Testis (tissue), 2 donors: ENCODE data around the gene FRG2.

Experiments
- CTCF ChIP-seq, 3 experiments: fragments of 450-650 bp in 2 of 3; fragments of 200-600 bp in 1 of 3; sonication (generic) in 1 of 3; IDR thresholded peaks; one replicate each; pipeline ENCODE4 v1.5.1; 2016 to 2019; ENCODE audit warnings: antibody characterized with exemption in 3 of 3, mild to moderate bottlenecking in 2 of 3, moderate library complexity in 1 of 3
- POLR2A ChIP-seq: fragments of 450-650 bp; IDR thresholded peaks from one replicate; pipeline ENCODE4 v1.6.1; 2017; ENCODE audit warnings: antibody characterized with exemption, mild to moderate bottlenecking, moderate library complexity

- TF ChIP-seq CTCF (IDR thresholded peaks at IDR 0.05) (no peak), POLR2A (no peak)
Observed at GRCh38 chr4:189979196-189980047, 47.6 kb downstream of the FRG2 start.
